ENCODE measurements around the gene RRP15. TPM values are rescaled to one million over a fixed set of nuclear protein-coding genes. Genes with fewer than 3 reads are reported as not detected.

RRP15 gene
- total RNA-seq, 1 experiment from 2014 or later: 36.0 TPM

DNA sequence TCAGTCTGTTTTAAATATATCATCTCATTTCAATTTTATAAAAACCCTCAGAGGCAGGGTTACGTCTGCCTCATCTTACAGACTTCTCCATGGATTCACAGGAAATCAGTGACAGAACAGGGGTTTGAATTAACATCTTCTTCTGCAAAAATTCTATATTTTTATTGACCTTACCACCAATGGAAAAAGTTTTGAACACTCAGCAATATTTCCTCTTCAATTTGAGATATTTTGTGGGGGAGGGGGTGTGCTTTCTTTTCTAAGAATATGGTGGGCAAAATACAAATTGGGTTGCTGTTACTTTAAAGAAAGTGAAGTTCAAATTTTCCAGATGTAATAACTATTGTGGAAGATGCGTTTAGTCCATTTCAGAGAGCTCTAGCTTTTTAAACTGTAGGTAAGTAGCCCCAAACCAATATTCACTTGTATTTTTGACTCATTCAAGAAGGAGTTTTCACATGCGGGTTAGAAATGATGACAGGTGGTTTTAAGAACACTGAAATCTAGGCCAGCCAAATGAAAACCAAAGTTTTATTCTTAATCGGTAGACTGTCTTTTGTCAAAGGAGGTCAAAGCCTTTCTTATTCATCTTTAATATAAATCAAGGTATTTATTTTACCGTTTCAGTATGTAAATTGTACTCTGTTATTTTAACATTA, 77.5 kb downstream of the RRP15 start:
- CTCF ChIA-PET: no interaction called here
- H3K27me3 Mint-ChIP-seq (ENCODE audit: low read depth): no peaks in the 10 kb centered on the region
- POLR2A ChIA-PET: no interaction called here
- no peak overlapping the region for H3K4me3 Mint-ChIP-seq
- no peak for ATAC-seq
- H3K9me3 Mint-ChIP-seq: no peaks in the 10 kb centered on the region
- H3K27ac Mint-ChIP-seq: no peak overlapping the region
- H3K36me3 Mint-ChIP-seq: no peaks in the 10 kb centered on the region
- TF ChIP-seq SMAD4 (CRISPR knock-in tag; IDR thresholded peaks at IDR 0.05): no peak
- no peak for TF ChIP-seq RORB (CRISPR knock-in tag; IDR thresholded peaks at IDR 0.05)
- TF ChIP-seq, protein P1, sequence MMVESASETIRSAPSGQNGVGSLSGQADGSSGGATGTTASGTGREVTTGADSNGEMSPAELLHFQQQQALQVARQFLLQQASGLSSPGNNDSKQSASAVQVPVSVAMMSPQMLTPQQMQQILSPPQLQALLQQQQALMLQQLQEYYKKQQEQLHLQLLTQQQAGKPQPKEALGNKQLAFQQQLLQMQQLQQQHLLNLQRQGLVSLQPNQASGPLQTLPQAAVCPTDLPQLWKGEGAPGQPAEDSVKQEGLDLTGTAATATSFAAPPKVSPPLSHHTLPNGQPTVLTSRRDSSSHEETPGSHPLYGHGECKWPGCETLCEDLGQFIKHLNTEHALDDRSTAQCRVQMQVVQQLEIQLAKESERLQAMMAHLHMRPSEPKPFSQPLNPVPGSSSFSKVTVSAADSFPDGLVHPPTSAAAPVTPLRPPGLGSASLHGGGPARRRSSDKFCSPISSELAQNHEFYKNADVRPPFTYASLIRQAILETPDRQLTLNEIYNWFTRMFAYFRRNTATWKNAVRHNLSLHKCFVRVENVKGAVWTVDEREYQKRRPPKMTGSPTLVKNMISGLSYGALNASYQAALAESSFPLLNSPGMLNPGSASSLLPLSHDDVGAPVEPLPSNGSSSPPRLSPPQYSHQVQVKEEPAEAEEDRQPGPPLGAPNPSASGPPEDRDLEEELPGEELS (CRISPR knock-in tag; IDR thresholded peaks at IDR 0.05): no peak
- TF ChIP-seq, protein P2, sequence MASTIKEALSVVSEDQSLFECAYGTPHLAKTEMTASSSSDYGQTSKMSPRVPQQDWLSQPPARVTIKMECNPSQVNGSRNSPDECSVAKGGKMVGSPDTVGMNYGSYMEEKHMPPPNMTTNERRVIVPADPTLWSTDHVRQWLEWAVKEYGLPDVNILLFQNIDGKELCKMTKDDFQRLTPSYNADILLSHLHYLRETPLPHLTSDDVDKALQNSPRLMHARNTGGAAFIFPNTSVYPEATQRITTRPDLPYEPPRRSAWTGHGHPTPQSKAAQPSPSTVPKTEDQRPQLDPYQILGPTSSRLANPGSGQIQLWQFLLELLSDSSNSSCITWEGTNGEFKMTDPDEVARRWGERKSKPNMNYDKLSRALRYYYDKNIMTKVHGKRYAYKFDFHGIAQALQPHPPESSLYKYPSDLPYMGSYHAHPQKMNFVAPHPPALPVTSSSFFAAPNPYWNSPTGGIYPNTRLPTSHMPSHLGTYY (CRISPR knock-in tag; IDR thresholded peaks at IDR 0.05): no peak
- no peak for TF ChIP-seq ZNF219 (CRISPR knock-in tag; IDR thresholded peaks at IDR 0.05; ENCODE audit: borderline replicate concordance)
- no peak for TF ChIP-seq GRHL2 (CRISPR knock-in tag; IDR thresholded peaks at IDR 0.05; ENCODE audit: insufficient replicate concordance, severe bottlenecking)
- no peak for DNase-seq (ENCODE audit: low spot score)
- H3K4me1 Mint-ChIP-seq: peaks cover 25% of the 10 kb centered on the region

DNA sequence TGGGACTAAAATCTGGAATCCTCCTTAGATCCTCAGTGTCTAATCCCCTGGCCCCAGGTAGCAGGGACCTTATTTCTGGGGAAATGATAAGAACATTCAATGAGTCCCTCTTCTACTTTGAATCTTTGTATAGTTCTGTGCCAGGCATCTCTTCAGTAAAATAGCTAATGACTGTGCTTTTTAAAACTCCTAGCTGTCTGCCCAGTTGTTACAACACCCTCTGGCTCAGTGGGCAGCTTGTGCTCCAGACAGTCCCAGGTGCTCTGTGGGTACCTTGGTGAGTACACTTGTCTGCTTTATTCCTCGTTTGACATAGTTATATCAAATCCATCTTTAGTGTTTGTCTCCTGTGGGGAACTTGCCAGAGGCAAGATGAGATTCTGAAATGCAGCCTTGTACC, 78.0 kb downstream of the RRP15 start:
- Mint-ChIP-seq H3K4me3 (no peak overlapping the region), H3K4me1 (peaks cover 25% of the 10 kb centered on the region), H3K27me3 (ENCODE audit: low read depth) (no peaks in the 10 kb centered on the region), H3K9me3 (no peaks in the 10 kb centered on the region), H3K27ac (no peak overlapping the region), H3K36me3 (no peaks in the 10 kb centered on the region)
- ChIA-PET POLR2A (no interaction called here), CTCF (no interaction called here)
- ATAC-seq (no peak), DNase-seq (ENCODE audit: low spot score) (no peak)
- TF ChIP-seq RELA (CRISPR knock-in tag; IDR thresholded peaks at IDR 0.05; ENCODE audit: borderline replicate concordance): no peak
- no peak for TF ChIP-seq ZNF423 (CRISPR knock-in tag; IDR thresholded peaks at IDR 0.05)
- TF ChIP-seq EMX1 (CRISPR knock-in tag; IDR thresholded peaks at IDR 0.05): no peak
- TF ChIP-seq SOX15 (CRISPR knock-in tag; IDR thresholded peaks at IDR 0.05): no peak
- TF ChIP-seq, protein P3, sequence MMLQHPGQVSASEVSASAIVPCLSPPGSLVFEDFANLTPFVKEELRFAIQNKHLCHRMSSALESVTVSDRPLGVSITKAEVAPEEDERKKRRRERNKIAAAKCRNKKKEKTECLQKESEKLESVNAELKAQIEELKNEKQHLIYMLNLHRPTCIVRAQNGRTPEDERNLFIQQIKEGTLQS (CRISPR knock-in tag; conservative IDR thresholded peaks at IDR 0.05): no peak
- TF ChIP-seq ZNF263 (CRISPR knock-in tag; IDR thresholded peaks at IDR 0.05; ENCODE audit: low read depth): no peak
- TF ChIP-seq, protein P4, sequence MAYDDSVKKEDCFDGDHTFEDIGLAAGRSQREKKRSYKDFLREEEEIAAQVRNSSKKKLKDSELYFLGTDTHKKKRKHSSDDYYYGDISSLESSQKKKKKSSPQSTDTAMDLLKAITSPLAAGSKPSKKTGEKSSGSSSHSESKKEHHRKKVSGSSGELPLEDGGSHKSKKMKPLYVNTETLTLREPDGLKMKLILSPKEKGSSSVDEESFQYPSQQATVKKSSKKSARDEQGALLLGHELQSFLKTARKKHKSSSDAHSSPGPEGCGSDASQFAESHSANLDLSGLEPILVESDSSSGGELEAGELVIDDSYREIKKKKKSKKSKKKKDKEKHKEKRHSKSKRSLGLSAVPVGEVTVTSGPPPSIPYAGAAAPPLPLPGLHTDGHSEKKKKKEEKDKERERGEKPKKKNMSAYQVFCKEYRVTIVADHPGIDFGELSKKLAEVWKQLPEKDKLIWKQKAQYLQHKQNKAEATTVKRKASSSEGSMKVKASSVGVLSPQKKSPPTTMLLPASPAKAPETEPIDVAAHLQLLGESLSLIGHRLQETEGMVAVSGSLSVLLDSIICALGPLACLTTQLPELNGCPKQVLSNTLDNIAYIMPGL (CRISPR knock-in tag; IDR thresholded peaks at IDR 0.05): no peak
- no peak for TF ChIP-seq SP1 (CRISPR knock-in tag; conservative IDR thresholded peaks at IDR 0.05)
- TF ChIP-seq, protein P5, sequence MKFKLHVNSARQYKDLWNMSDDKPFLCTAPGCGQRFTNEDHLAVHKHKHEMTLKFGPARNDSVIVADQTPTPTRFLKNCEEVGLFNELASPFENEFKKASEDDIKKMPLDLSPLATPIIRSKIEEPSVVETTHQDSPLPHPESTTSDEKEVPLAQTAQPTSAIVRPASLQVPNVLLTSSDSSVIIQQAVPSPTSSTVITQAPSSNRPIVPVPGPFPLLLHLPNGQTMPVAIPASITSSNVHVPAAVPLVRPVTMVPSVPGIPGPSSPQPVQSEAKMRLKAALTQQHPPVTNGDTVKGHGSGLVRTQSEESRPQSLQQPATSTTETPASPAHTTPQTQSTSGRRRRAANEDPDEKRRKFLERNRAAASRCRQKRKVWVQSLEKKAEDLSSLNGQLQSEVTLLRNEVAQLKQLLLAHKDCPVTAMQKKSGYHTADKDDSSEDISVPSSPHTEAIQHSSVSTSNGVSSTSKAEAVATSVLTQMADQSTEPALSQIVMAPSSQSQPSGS (CRISPR knock-in tag; IDR thresholded peaks at IDR 0.05; ENCODE audit: borderline replicate concordance, low read depth): no peak
- TF ChIP-seq RORB (CRISPR knock-in tag; IDR thresholded peaks at IDR 0.05): no peak
- TF ChIP-seq, protein P6, sequence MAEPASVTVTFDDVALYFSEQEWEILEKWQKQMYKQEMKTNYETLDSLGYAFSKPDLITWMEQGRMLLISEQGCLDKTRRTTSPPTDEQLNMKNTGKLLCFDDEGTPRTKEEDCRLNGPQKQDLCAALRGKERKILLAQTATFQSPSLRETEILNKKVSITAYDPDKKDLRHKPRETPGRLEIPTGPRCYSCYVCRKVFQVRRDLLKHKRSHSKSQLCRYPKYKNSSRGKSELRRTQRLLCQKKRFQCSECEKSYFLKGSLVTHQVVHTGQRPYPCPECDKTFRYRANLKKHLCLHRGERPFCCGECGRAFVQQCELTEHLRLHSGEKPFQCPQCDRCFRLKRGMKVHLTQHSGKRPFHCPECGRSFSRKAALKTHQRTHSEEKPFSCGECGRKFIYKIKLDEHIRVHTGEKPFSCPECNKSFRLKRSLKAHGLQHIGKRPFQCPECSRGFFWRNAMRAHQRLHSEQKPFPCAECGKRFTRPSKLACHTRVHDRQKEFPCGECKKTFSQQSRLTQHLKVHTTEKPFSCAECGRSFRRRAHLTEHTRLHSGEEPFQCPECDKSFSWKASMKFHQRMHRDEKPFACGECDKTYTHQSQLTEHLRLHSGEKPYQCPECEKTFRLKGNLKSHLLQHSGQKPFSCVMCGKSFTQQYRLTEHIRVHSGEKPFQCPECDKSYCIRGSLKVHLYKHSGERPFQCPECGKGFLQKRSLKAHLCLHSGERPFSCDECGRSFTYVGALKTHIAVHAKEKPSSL (CRISPR knock-in tag; conservative IDR thresholded peaks at IDR 0.05): no peak
- no peak for TF ChIP-seq JUN (CRISPR knock-in tag; IDR thresholded peaks at IDR 0.05)
- TF ChIP-seq ZNF232 (CRISPR knock-in tag; IDR thresholded peaks at IDR 0.05): no peak
- TF ChIP-seq FOXP1 (CRISPR knock-in tag; IDR thresholded peaks at IDR 0.05; ENCODE audit: borderline replicate concordance): no peak

All from WTC11 (cell line).